OCI-LY3 (cell line): Measurements from ENCODE around the gene AMN.

Experiments used
- H2AFZ ChIP-seq: fragments of 200-600, 300-600 bp; shearing (Covaris generic); 2 replicates; pipeline ENCODE4 v1.6.0; 2014; ENCODE audit warnings: antibody characterized with exemption, low read depth, low read length
- H3K27ac ChIP-seq: fragments of 200-600, 300-600 bp; sonication (generic); 2 replicates; pipeline ENCODE4 v1.5.1; 2014; ENCODE audit warnings: mild to moderate bottlenecking, low read length, moderate library complexity, mixed read lengths
- H3K27me3 ChIP-seq: fragments of 200-600, 300-600 bp; sonication (generic); 2 replicates; pipeline ENCODE4 v1.6.1; 2014; ENCODE audit warnings: low read depth, low read length, mixed read lengths
- H3K36me3 ChIP-seq: fragments of 200-600, 300-600 bp; sonication (generic); replicated peaks from 2 replicates; pipeline ENCODE3; 2014; ENCODE audit warnings: low read depth, low read length, mixed read lengths
- H3K4me1 ChIP-seq: fragments of 300-600, 200-600 bp; sonication (generic); 2 replicates; pipeline ENCODE4 v1.6.1; 2014; ENCODE audit warnings: low read length, mixed read lengths
- H3K4me2 ChIP-seq: fragments of 200-600, 300-600 bp; sonication (generic); 2 replicates; pipeline ENCODE4 v1.6.1; 2014; ENCODE audit warnings: low read length, mixed read lengths
- H3K4me3 ChIP-seq: fragments of 300-600, 200-600 bp; sonication (generic); 2 replicates; pipeline ENCODE4 v1.5.1; 2014; ENCODE audit warnings: antibody characterized with exemption, mild to moderate bottlenecking, low read length, moderate library complexity
- H3K79me2 ChIP-seq: fragments of 300-600, 200-600 bp; shearing (Covaris generic); 2 replicates; pipeline ENCODE4 v1.6.1; 2014; ENCODE audit warnings: mild to moderate bottlenecking, low read length, mixed read lengths
- H3K9ac ChIP-seq: fragments of 300-600, 200-600 bp; shearing (Covaris generic); 2 replicates; pipeline ENCODE4 v1.6.0; 2014; ENCODE audit warnings: mild to moderate bottlenecking, low read length, moderate library complexity
- H3K9me3 ChIP-seq: fragments of 200-600, 300-600 bp; shearing (Covaris generic); 2 replicates; pipeline ENCODE4 v1.6.1; 2014; ENCODE audit warnings: low read length, mixed read lengths; ENCODE audit not compliant: insufficient read depth
- H4K20me1 ChIP-seq: fragments of 200-600, 300-600 bp; sonication (generic); 2 replicates; pipeline ENCODE4 v1.6.1; 2016; ENCODE audit warnings: low read length, mixed read lengths; ENCODE audit not compliant: insufficient read depth
- EZH2phosphoT487 ChIP-seq: fragments of 200-600 bp; shearing (Covaris generic); IDR thresholded peaks from 2 replicates; pipeline ENCODE4 v1.6.1; 2018; ENCODE audit warnings: antibody characterized with exemption, mixed run types, low read depth
- TF ChIP-seq, protein P1 (sequence below): fragments of 200-600, 300-600 bp; sonication (generic); IDR thresholded peaks from 2 replicates; pipeline ENCODE4 v1.5.1; 2014; ENCODE audit warnings: antibody characterized with exemption, low read length, low read depth

Gene AMN

DNA sequence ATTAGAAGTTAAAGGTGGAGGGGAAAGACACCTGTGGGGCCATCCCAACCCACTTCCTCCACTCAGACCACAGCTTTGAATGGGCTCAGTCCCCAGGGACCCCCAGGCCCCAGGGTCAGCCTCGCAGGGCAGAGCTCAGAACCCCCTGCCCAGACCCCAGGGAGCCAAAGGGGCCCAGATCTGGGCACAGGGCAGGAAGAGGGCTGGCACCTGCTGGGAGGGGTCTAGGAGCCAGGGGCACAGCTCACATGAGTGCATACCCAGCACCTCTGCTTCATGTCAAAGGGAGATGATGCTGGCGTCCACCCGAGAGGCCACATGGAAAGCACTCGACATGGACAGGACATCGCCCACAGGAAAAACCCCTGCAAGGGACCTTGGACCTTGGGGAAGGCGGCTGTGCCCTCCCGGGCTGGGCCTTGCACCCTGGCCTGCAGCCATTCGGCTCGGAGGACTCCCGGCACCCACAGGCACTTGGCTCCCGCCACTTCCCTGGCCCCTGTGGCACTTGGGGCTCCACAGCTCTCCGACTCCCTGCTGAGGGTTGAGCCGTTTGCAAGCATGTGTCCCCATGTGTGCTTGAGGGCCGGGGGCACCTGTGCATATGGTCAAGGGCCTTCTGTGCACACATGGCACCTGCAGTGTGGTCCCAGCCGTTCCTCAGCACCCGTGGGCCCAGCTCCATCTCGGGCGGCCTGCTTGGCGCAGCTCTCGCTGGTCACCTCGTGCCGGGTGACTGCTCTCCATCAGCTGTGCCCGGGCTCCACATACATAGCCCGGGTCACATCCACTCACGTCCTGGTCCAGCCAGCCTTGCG is 7.8 kb upstream of the AMN start:
- Histone ChIP-seq H3K27me3 (no peaks in the 10 kb centered on the region), H3K4me2 (no peak overlapping the region), H3K4me1 (peaks cover 33% of the 10 kb centered on the region), H3K9me3 (no peaks in the 10 kb centered on the region), H3K27ac (peak overlapping the region; percentile 18; the same call in 1 of the 2 replicates), H4K20me1 (peaks cover 10% of the 10 kb centered on the region; the same call in 1 of the 2 replicates), H3K36me3 (peaks cover 25% of the 10 kb centered on the region), H3K79me2 (no peaks in the 10 kb centered on the region), H2AFZ (no peak overlapping the region), H3K9ac (no peak overlapping the region), H3K4me3 (no peak overlapping the region)
- TF ChIP-seq EZH2phosphoT487, result no peak
- TF ChIP-seq, protein P1, sequence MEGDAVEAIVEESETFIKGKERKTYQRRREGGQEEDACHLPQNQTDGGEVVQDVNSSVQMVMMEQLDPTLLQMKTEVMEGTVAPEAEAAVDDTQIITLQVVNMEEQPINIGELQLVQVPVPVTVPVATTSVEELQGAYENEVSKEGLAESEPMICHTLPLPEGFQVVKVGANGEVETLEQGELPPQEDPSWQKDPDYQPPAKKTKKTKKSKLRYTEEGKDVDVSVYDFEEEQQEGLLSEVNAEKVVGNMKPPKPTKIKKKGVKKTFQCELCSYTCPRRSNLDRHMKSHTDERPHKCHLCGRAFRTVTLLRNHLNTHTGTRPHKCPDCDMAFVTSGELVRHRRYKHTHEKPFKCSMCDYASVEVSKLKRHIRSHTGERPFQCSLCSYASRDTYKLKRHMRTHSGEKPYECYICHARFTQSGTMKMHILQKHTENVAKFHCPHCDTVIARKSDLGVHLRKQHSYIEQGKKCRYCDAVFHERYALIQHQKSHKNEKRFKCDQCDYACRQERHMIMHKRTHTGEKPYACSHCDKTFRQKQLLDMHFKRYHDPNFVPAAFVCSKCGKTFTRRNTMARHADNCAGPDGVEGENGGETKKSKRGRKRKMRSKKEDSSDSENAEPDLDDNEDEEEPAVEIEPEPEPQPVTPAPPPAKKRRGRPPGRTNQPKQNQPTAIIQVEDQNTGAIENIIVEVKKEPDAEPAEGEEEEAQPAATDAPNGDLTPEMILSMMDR, result no peak

DNA sequence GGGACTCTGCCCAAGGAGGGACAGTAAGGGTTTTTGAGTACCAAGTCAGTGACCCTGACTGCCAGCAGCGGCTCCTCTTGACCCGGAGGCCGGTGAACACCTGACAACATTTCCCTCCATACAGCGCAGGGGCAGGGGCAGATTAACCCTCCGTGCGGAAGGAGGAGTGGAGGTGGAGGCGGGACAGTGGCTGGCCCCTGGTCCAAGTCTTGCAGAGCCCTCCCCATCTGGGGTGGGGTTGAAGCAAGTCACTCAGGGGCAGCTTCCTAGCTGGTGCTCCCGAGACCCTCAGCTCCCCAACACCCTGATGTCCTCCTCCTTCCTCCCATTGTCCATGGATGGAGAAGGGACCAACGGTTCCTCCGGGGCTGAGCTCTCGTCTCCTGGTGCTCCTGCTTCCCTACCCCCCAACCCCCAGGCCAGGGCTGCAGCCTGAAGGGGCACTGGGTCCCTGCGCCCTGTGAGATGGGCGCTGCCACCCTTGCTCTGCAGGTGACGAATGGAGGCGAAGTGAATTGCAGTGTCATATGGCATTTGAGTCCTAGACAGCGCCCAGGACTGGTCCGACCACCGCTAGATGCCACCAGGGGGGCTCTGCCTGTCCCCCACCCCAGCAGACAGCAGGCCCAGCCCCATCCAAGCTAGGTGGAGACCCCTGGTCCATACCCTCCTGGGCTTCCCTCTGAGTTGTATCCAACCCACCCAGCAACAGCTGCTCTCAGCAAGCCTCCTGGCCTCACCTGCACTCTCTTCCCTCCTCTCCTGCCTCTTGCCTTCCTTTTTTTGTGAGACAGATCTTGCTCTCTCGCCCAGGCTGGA is 7.0 kb upstream of the AMN start:
- H3K4me3 ChIP-seq, result no peak overlapping the region
- H4K20me1 ChIP-seq, result peaks cover 5% of the 10 kb centered on the region; the same call in 1 of the 2 replicates
- H3K27ac ChIP-seq, result peak overlapping the region; percentile 74; the same call in 1 of the 2 replicates
- H3K36me3 ChIP-seq, result peaks cover 25% of the 10 kb centered on the region
- peaks cover 33% of the 10 kb centered on the region for H3K4me1 ChIP-seq
- no peak overlapping the region for H3K9ac ChIP-seq
- no peaks in the 10 kb centered on the region for H3K79me2 ChIP-seq
- H3K9me3 ChIP-seq, result no peaks in the 10 kb centered on the region
- TF ChIP-seq, protein P1, result no peak
- TF ChIP-seq EZH2phosphoT487, result no peak
- H3K27me3 ChIP-seq, result no peaks in the 10 kb centered on the region
- no peak overlapping the region for H3K4me2 ChIP-seq
- H2AFZ ChIP-seq, result no peak overlapping the region

DNA sequence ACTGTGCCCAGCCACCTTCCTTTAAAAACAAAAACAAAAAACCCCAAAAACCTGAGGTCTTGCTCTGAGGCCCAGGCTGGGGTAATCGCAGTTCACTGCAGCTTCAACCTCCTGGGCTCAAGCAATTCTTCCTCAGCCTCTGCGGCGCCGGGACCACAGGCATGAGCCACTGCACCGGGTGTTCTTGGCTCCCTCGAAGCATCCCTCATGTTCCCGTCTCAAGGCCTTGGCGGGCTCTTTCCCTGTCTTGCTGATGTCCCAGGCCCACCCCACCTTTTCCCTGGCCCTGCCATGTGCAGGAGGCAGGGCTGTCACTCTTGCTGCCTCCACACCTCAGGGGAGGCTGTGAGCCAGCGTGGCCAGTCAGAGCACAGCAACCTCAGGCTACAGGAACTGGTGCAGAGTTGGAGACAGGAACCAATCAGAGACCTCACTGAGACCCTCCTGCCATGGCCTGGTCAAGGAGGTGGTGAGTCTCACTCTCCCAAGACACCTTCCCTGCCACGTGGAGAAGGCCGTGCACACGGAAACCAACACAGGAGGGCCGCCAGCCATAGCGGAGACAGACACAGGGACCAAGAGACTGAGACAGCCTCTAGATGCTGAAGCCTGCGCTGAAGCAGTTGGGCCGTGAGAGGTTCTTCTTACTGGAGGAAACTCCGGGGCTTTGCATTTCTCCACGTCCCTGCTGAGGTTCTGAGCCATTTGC is 6.0 kb upstream of the AMN start:
- Histone ChIP-seq H3K36me3 (peaks cover 22% of the 10 kb centered on the region), H4K20me1 (peaks cover 5% of the 10 kb centered on the region; the same call in 1 of the 2 replicates), H2AFZ (no peak overlapping the region), H3K4me3 (no peak overlapping the region), H3K4me1 (peaks cover 33% of the 10 kb centered on the region), H3K9ac (no peak overlapping the region), H3K79me2 (no peaks in the 10 kb centered on the region), H3K9me3 (no peaks in the 10 kb centered on the region), H3K4me2 (peak overlapping the region; percentile 21; the same call in 1 of the 2 replicates), H3K27me3 (no peaks in the 10 kb centered on the region), H3K27ac (peak overlapping the region; percentile 74)
- TF ChIP-seq EZH2phosphoT487, result no peak

DNA sequence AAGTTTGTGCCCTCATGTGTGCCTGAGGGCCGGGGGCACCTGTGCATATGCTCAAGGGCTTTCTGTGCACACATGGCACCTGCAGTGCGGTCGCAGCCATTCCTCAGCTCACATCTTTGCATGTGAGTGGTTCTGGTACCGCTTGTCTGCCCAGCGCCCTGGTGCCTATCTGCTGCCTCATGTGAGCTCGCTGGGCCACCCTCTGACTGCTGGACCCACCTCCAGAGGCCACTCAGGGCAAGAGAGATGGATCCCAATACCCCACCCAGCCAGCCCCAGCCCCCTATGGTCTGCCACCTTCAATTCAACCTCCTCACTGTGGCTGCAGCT is 5.4 kb upstream of the AMN start:
- Histone ChIP-seq H3K27me3 (no peaks in the 10 kb centered on the region), H3K36me3 (peaks cover 17% of the 10 kb centered on the region), H3K9ac (no peak overlapping the region), H3K4me1 (peaks cover 33% of the 10 kb centered on the region), H2AFZ (no peak overlapping the region), H4K20me1 (peaks cover 5% of the 10 kb centered on the region; the same call in 1 of the 2 replicates), H3K4me2 (peak overlapping the region; percentile 21; the same call in 1 of the 2 replicates), H3K79me2 (no peaks in the 10 kb centered on the region), H3K4me3 (no peak overlapping the region), H3K9me3 (no peaks in the 10 kb centered on the region), H3K27ac (peak overlapping the region; percentile 74)
- TF ChIP-seq EZH2phosphoT487, result no peak
- TF ChIP-seq, protein P1, result no peak
